GM18951 (cell line): Measurements from ENCODE around the gene SLC7A6OS.

Experiments
- POLR2A ChIP-seq: IDR thresholded peaks from 4 replicates; pipeline ENCODE4 v1.6.1; 2011; ENCODE audit warnings: mild to moderate bottlenecking; ENCODE audit not compliant: insufficient read length, insufficient read depth; ENCODE audit errors: extremely low read depth
- in situ Hi-C: fragments of 300-500 bp; cut with MboI; formaldehyde crosslinking; loops from one replicate; pipeline ENCODE4 v1.12.0; 2022; ENCODE audit warnings: low sequenced_read_pairs, mixed read lengths, inconsistent platforms; ENCODE audit not compliant: unreplicated experiment

SLC7A6OS gene

DNA sequence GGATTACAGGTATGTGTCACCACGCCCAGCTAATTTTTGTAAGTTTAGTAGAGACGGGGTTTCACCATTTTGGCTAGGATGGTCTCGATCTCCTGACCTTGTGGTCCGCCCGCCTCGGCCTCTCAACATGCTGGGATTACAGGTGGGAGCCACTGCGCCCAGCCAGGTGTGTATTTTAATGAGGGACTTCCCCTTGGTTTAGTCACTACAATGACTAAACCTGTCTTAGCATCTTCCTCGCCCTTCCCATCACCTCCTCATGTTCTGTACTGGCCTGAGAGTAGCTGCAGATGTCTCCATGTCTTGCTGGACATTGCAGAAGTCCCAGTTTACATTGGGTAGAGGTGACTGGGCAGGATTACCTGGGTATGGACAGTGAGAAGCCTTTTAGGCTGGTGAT is 36.9 kb downstream of the SLC7A6OS start:
- TF ChIP-seq POLR2A: no peak
- in situ Hi-C loops: no loop called here

GRCh38 chr16:68273459-68273858 is 37.3 kb downstream of the SLC7A6OS start:
- no peak for TF ChIP-seq POLR2A
- in situ Hi-C loops: no loop called here

DNA sequence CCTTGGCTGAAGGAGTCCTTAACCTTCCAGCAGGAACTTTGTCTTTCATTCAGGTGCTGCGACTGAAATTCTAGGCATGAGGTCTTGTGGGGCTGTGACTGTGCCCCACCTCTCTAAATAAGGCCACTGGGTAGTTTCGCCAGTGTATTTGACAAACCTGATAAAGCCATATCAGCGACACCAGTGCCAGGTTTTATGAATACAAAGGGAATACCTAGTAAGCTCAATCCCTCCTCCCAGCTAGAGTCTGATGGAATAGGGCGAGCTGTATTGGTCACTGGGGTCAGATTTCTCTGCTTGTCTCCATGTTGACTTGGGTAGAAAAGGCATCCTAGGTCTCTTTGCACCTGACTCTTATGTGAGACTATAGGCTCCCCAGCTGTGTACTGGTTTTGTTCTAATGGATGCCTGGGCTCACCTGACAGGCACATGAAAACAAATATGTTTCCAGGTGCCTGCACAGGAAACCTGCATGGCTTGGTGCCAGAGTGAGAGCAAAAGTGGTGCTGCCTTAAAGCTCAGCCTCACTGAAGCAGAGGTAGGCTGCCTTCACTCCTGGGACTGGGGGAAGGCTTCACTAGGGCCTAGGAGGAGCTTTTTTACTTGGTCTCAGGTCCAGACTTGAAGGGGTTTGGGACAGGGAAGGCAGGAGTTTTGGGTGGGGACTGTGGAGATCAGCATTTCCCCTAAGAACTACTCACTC is 38.1 kb downstream of the SLC7A6OS start:
- in situ Hi-C loops: no loop called here
- TF ChIP-seq POLR2A: no peak

- in situ Hi-C loops: no loop called here
- no peak for TF ChIP-seq POLR2A
Observed at GRCh38 chr16:68270353-68270752, 40.4 kb downstream of the SLC7A6OS start.

GRCh38 chr16:68269793-68270192 is 41.0 kb downstream of the SLC7A6OS start:
- in situ Hi-C loops: no loop called here
- TF ChIP-seq POLR2A: no peak

DNA sequence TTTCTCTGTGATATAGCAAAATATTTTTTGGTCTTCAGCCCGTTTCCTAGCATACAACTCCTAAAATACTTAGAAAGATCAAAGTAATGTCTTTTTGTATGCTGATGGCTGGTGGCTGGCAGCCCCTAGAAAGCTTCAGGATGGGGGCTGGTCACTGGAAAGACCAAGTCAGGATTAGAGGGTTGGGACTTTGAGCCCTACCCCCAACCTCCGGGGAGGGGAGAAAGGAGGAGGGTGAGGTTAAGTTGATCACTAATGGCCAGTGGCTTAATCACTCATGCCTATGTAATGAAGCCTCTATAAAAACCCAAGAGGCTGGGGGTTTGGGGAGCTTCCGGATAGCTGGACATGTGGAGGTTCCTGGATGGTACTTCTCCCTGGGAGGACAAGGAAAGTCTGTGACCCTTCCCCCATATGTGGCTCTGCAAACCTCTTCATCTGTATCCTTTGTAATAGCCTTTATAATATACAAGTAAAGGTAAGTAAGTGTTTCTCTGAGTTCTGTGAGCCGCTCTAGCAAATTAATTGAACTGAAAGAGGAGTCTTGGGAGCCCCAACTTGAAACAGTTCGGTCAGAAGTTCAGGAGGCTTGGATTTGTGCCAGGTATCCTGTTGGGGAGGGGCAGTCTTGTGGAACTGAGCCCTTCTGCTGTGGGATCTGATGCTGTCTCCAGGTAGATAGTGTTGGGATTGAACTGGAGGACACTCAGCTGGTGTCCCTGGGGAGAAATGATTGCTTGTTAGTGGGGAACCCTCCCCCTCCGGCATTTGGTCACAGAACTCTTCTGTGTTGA is 42.9 kb downstream of the SLC7A6OS start:
- in situ Hi-C loops: no loop called here
- no peak for TF ChIP-seq POLR2A

DNA sequence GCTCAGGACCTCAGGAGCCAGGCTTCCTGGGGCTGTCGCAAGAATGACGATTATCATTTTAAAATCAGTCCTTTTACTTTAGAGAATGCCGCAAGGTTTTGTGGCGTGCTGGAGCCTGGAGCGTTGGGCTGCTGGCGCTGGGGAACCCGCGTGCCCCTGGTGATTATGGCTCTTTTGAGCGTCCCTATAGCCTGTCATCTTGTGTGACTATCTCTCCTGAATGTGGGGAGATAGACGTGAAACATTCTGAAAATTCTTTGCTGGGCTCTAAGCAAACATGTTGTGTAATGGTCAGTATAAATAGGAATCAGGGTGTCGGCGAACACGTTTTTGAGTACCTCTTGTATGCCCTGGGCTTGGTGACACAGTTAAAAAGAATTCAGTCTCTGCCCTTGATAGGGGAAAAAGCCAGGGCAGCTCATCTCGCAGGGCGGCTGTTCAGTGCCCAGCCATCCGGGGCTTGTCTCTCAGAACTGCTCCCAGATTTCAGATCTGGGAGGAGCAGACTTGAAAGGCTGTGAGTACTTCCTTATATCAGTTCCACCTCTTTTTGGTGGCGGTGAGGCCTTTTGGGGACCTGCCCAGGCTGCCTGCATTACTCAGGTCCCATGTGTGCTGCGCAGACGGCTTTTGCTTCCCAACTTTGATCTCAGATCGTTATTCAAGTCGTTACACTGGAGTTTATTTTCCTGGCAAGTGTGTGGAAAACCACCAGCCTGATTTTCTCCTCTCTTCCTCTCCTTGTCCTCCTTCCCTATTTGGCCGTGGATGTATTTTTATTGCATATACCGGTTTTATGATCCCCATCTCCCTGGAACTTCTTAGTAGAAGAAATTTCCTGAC is 45.4 kb downstream of the SLC7A6OS start:
- in situ Hi-C loops: no loop called here
- peak; percentile 53 for TF ChIP-seq POLR2A

DNA sequence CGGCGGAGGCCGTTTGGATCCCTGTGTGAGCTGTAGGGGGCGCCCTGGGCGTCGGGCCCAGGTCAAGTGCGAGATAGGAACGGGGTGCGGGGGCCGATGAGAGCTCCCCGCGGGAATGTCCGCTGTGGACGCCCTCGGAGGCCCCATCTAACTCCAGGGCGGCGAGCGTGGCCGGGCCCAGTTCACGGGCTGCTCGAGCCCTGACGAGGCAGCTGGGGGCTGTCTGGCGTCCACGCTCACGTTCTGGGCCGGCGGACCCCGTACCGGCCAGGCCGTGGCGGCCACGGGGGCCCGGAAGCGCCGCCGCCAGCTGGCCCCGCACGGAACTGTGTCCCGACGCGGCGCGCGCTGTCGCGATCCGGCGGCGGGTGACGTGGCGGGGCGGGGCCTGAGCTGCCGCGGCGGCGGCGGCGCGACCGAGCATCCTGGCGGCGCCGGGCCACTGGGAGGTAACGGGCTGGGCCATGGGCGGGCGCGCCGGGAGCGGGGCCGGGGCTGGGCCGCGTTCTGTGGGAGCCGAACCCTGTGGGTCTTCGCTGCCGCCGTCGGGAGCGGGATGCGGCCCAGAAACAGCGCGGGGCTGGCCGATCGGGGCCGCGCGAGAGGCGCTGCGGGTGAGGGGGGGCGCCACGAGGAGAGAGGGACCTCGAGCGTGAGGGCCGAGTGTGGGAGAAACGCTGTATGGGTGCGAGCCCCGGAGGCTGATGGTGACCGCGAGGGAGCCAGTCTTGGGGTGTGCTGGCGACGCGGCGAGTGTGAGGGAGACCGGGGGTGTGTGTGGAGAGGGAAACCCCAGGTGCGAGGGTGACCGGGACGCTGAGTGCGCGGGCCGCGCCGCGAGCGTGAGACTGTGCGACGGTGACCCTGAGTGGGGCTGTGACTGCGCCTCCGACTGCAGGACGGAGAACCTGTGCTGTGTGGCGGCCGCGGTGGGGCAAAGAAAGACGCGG is 46.3 kb downstream of the SLC7A6OS start, which contains the start of gene SLC7A6:
Gene SLC7A6 (plus strand): TSS at position 399 of the 950 bp plus-strand sequence. CDS start 10,201 bp downstream, outside the sequence.
- in situ Hi-C loops: loop anchor here (5.0 kb wide), 1 partner anchor 68 kb away; no protein-coding TSS in a partner anchor

GRCh38 chr16:68263559-68264127 is 47.1 kb downstream of the SLC7A6OS start:
- in situ Hi-C loops: loop anchor here (5.0 kb wide), 1 partner anchor 69 kb away; no protein-coding TSS in a partner anchor
- TF ChIP-seq POLR2A: no peak

More for the DNA sequence above, 46.3 kb downstream of the SLC7A6OS start, which contains the start of gene SLC7A6:
- TF ChIP-seq POLR2A: peak; percentile 86

- TF ChIP-seq POLR2A: no peak
- in situ Hi-C loops: no loop called here
Observed at GRCh38 chr16:68259007-68259825, 51.5 kb downstream of the SLC7A6OS start.
